SK-N-SH treated with all-trans-retinoic acid at 6 μM for 48 hours (cell line): ENCODE measurements around the gene SEPTIN6.
"Not testable (repeated sequence)": the region's sequence is repeated elsewhere in the genome, so short reads cannot be mapped to it uniquely, and the experiment has no call there.

ENCODE experiments used
- ATAC-seq: fragments of 200-7000 bp; cut with Tn5 transposase; 3 replicates; pipeline ENCODE4 v1.9.1; 2020; ENCODE audit warnings: mild to moderate bottlenecking, moderate library complexity
- CREB5 ChIP-seq: fragments of 250-450 bp; sonication (Bioruptor Pico); IDR thresholded peaks from 2 replicates; pipeline ENCODE4 v1.5.1; 2020; ENCODE audit warnings: low read depth, mild to moderate bottlenecking, moderate library complexity
- CSRNP3 ChIP-seq: fragments of 250-450 bp; sonication (Bioruptor Pico); IDR thresholded peaks from 2 replicates; pipeline ENCODE4 v1.5.1; 2021; ENCODE audit warnings: mild to moderate bottlenecking, moderate library complexity
- ESRRG ChIP-seq: fragments of 250-450 bp; sonication (Bioruptor Pico); IDR thresholded peaks from 2 replicates; pipeline ENCODE4 v1.6.1; 2021; ENCODE audit warnings: mild to moderate bottlenecking
- GLIS3 ChIP-seq: fragments of 250-450 bp; sonication (Bioruptor Pico); IDR thresholded peaks from 2 replicates; pipeline ENCODE4 v1.5.0; 2020; ENCODE audit warnings: mild to moderate bottlenecking, moderate library complexity
- PATZ1 ChIP-seq: fragments of 250-450 bp; sonication (Bioruptor Pico); IDR thresholded peaks from 2 replicates; pipeline ENCODE4 v1.8.0; 2020; ENCODE audit warnings: mild to moderate bottlenecking, moderate library complexity, borderline replicate concordance
- PPARA ChIP-seq: fragments of 250-450 bp; sonication (Bioruptor Pico); IDR thresholded peaks from 2 replicates; pipeline ENCODE4 v1.5.0; 2020; ENCODE audit warnings: mild to moderate bottlenecking, borderline replicate concordance
- RARB ChIP-seq: fragments of 250-450 bp; sonication (Bioruptor Pico); IDR thresholded peaks from 2 replicates; pipeline ENCODE4 v1.8.0; 2021; ENCODE audit warnings: mild to moderate bottlenecking, moderate library complexity
- TCF4 ChIP-seq: fragments of 250-450 bp; sonication (Bioruptor Pico); IDR thresholded peaks from 2 replicates; pipeline ENCODE4 v1.8.0; 2021; ENCODE audit warnings: mild to moderate bottlenecking, moderate library complexity, borderline replicate concordance
- TOX ChIP-seq: fragments of 250-450 bp; sonication (Bioruptor Pico); IDR thresholded peaks from 2 replicates; pipeline ENCODE4 v1.8.0; 2021; ENCODE audit warnings: mild to moderate bottlenecking, moderate library complexity, borderline replicate concordance
- TSHZ2 ChIP-seq: fragments of 250-450 bp; sonication (Bioruptor Pico); IDR thresholded peaks from 2 replicates; pipeline ENCODE4 v1.5.0; 2020; ENCODE audit warnings: mild to moderate bottlenecking, moderate library complexity
- ZFP3 ChIP-seq: fragments of 250-450 bp; sonication (Bioruptor Pico); IDR thresholded peaks from 2 replicates; pipeline ENCODE4 v1.5.0; 2020; ENCODE audit warnings: mild to moderate bottlenecking, moderate library complexity
- ZFP30 ChIP-seq: fragments of 450-650 bp; formaldehyde crosslinking; IDR thresholded peaks from 2 replicates; pipeline ENCODE4 v1.5.0; 2022; ENCODE audit warnings: mild to moderate bottlenecking, moderate library complexity
- ZNF565 ChIP-seq: fragments of 450-650 bp; formaldehyde crosslinking; conservative IDR thresholded peaks from 2 replicates; pipeline ENCODE4 v1.5.0; 2020; ENCODE audit warnings: low read depth, mild to moderate bottlenecking, moderate library complexity
- TF ChIP-seq, protein P1 (sequence below): fragments of 250-450 bp; sonication (Bioruptor Pico); IDR thresholded peaks from 2 replicates; pipeline ENCODE4 v1.8.0; 2021; ENCODE audit warnings: low read depth, mild to moderate bottlenecking, moderate library complexity, borderline replicate concordance

SEPTIN6 gene

DNA sequence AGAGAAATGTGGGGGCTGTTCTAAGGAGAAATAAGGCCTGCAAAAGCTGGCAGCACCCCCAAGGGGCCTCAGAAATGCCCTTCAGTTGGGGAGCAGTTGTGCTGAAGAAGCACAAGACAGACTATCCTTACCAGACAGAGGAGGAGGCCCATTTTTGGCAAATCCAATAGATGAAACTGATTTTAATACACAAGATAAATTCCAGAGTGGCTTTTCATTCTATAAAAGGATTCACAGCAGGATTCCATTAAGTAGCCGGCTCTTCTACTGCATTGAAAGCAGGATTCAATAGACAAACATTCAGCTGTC lies 8.1 kb downstream of the SEPTIN6 start (continued):
- TF ChIP-seq ESRRG (CRISPR knock-in tag) (no peak), RARB (no peak), TOX (CRISPR knock-in tag) (no peak), CREB5 (CRISPR knock-in tag) (no peak), GLIS3 (CRISPR knock-in tag) (no peak), ZFP3 (CRISPR knock-in tag) (no peak)
- TF ChIP-seq, all 23 proteins: peak for 0

DNA sequence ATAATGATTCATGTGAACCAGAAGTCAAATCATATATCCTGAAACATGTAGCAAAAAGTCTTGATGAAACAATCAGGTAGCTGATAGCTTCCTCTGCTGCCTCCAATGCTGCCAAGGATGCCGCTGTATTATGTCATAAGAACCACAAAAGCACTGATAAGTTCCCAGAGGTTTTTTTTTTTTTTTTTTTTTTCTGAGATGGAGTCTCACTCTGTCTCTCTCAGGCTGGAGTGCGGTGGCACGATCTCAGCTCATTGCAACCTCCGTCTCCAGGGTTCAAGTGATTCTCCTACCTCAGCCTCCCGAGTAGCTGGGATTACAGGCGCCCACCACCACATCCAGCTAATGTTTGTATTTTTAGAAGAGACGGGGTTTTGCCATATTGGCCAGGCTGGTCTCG lies 8.7 kb downstream of the SEPTIN6 start:
- not testable (repeated sequence) for ATAC-seq

DNA sequence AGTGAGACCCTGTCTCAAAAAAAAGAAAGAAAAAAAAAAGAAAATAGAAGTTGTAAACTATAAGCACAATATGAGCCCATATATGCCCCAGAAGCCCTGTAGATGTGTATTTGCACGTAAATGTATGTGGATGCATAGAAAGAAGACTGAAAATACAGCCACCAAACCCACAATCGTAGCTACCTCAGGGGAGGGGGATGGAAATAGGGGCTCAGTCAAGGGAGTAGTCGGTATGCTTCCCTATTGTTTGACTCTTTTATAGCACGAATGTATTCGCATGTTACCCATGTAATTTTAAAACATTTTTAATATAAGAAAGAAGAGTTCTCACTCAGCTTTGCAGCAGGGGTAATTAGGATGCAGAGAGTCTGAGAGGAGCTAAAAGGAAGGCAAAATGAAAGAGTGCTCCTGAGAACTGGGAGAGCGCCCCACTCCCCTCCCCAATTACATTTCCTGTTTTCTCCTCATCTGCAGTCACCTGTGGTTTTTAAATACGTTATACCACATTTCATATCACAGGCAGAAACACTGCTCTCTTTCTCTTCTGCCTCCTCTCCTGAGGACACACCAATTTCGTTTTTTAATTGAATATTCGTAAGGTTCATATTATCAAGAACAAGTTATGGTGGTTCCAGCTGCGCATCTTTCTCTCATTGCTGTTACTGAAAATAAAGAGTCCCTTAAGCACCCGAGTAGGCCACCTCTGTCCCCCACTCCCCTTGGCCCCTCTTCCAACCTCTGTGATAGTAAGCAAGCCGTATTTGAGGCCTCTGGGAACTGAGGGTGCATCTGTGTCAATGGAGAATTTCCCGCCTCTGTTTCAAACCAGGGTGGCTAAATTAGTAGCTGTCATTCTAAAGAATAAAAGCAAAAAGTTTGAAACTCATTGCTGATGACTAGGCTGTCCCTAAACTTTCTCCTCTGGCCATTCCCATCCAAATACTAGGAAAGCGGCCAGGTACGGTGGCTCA lies 10.7 kb downstream of the SEPTIN6 start:
- TF ChIP-seq CSRNP3 (CRISPR knock-in tag) = no peak
- no peak for TF ChIP-seq RARB
- no peak for TF ChIP-seq TSHZ2 (CRISPR knock-in tag)
- TF ChIP-seq TCF4 (CRISPR knock-in tag) = no peak
- TF ChIP-seq, protein P1, sequence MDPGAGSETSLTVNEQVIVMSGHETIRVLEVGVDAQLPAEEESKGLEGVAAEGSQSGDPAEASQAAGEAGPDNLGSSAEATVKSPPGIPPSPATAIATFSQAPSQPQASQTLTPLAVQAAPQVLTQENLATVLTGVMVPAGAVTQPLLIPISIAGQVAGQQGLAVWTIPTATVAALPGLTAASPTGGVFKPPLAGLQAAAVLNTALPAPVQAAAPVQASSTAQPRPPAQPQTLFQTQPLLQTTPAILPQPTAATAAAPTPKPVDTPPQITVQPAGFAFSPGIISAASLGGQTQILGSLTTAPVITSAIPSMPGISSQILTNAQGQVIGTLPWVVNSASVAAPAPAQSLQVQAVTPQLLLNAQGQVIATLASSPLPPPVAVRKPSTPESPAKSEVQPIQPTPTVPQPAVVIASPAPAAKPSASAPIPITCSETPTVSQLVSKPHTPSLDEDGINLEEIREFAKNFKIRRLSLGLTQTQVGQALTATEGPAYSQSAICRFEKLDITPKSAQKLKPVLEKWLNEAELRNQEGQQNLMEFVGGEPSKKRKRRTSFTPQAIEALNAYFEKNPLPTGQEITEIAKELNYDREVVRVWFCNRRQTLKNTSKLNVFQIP (CRISPR knock-in tag) = no peak
- TF ChIP-seq, all 23 proteins: peak for 0
- no peak for ATAC-seq

DNA sequence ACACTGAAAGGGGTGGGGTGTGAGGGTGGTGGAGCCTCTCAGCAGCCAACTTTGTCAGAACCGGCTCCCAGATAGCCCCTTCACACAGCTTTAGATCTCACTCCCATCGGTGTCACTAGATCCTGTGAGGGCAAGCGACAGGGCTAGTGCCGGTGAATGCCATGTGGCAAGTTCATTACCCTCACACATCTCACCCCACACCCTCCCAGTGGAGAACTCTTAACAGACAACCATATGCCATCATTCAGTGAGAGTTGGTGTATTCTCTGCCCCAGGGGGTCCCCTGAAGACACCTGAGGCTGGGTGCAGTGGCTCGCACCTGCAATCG lies 15.3 kb downstream of the SEPTIN6 start:
- no peak for ATAC-seq
- TF ChIP-seq ZNF565 (CRISPR knock-in tag) (no peak), GLIS3 (CRISPR knock-in tag) (no peak), PPARA (CRISPR knock-in tag) (no peak), CREB5 (CRISPR knock-in tag) (no peak), PATZ1 (CRISPR knock-in tag) (no peak), ESRRG (CRISPR knock-in tag) (no peak), ZFP30 (CRISPR knock-in tag) (no peak), TOX (CRISPR knock-in tag) (no peak)
- TF ChIP-seq, protein P1 (CRISPR knock-in tag) = no peak
